ENCODE results near the gene PLS3. TPM values are rescaled to one million over a fixed set of nuclear protein-coding genes. Genes with fewer than 3 reads are reported as not detected.

Gene PLS3
- polyA plus RNA-seq, 1 experiment: 354 TPM

DNA sequence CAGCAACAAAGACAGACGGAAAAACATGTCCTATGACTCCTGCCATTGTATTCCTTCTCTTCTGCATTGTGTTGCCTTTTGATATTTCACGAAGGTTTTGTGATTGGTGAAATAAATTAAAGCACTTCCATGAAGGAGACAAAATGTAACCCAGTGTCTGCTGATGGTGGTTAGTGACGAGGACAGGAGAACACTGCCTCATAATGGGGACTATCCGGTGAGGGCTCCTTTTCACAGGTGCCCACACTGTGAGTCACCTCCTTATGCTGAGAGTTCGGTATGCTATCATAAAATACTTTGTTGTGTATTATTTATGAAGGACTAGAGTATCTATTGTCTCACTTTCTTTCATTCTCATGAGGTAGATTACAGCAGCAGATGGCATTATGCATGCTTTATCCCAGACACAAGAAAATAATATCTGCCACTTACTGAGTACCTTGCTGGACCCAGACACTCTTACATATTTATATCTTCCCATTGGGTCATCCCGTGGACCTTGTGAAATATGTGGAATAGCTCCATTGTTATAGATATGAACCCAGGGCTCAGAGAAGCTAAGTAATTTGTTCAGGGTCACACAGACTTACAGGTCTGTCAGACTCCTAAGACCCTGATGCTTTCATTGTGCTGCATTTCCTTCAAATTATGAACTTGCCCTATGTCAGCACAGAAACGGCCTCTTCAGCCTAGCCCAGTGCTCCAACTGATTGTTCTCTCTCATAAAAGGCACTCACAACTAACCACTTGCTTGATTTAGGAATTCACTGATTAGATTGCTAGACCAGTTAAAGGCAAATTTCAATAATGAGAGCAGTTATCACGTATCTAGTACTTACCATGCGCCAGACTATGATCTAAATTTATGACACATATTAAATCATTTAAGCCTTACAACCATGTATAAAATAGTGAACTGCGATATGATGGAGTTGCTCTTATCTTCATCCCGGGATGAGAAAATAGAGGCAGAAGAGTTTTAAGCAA lies 31.2 kb downstream of the PLS3 start:
- Histone ChIP-seq H3K27me3 (ENCODE audit: control insufficient read depth, insufficient read depth, low read length) (no peaks in the 10 kb centered on the region), H3K27ac (ENCODE audit: low read depth, low read length) (no peak overlapping the region), H3K9me3 (ENCODE audit: control insufficient read depth, insufficient read depth, low read length) (no peaks in the 10 kb centered on the region), H3K4me3 (ENCODE audit: low read depth, low read length) (no peak overlapping the region)
- DNase-seq (ENCODE audit: low read depth, low spot score): no peak
- CTCF ChIA-PET: interaction anchor here (0.9 to 1.0 kb wide), 2 partner anchors 8 to 51 kb away, joined by 3 to 7 read pairs; no protein-coding TSS in a partner anchor
- TF ChIP-seq, protein P1, sequence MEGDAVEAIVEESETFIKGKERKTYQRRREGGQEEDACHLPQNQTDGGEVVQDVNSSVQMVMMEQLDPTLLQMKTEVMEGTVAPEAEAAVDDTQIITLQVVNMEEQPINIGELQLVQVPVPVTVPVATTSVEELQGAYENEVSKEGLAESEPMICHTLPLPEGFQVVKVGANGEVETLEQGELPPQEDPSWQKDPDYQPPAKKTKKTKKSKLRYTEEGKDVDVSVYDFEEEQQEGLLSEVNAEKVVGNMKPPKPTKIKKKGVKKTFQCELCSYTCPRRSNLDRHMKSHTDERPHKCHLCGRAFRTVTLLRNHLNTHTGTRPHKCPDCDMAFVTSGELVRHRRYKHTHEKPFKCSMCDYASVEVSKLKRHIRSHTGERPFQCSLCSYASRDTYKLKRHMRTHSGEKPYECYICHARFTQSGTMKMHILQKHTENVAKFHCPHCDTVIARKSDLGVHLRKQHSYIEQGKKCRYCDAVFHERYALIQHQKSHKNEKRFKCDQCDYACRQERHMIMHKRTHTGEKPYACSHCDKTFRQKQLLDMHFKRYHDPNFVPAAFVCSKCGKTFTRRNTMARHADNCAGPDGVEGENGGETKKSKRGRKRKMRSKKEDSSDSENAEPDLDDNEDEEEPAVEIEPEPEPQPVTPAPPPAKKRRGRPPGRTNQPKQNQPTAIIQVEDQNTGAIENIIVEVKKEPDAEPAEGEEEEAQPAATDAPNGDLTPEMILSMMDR (IDR thresholded peaks at IDR 0.05; ENCODE audit: low read depth, low read length): no peak
- POLR2A ChIA-PET: interaction anchor here (0.5 to 1.5 kb wide), 4 partner anchors 22 to 73 kb away, joined by 3 to 4 read pairs (median 3); no protein-coding TSS in a partner anchor

GRCh38 chrX:115592997-115593734 lies 32.2 kb downstream of the PLS3 start:
- Histone ChIP-seq H3K4me3 (ENCODE audit: low read depth, low read length) (peak overlapping the region; percentile 48), H3K27me3 (ENCODE audit: control insufficient read depth, insufficient read depth, low read length) (no peaks in the 10 kb centered on the region), H3K9me3 (ENCODE audit: control insufficient read depth, insufficient read depth, low read length) (no peaks in the 10 kb centered on the region), H3K27ac (ENCODE audit: low read depth, low read length) (no peak overlapping the region)
- no peak for DNase-seq (ENCODE audit: low read depth, low spot score)
- TF ChIP-seq, protein P1 (IDR thresholded peaks at IDR 0.05; ENCODE audit: low read depth, low read length): no peak
- ChIA-PET CTCF (interaction anchor here (0.9 to 1.0 kb wide), 2 partner anchors 9 to 50 kb away, joined by 3 to 7 read pairs; no protein-coding TSS in a partner anchor), POLR2A (interaction anchor here (0.5 to 1.5 kb wide), 4 partner anchors 23 to 72 kb away, joined by 3 to 4 read pairs (median 3); no protein-coding TSS in a partner anchor)

GRCh38 chrX:115595049-115595448 lies 34.1 kb downstream of the PLS3 start:
- CTCF ChIA-PET: interaction anchor here (1.6 kb wide), 1 partner anchor 12 kb away, joined by 4 read pairs; no protein-coding TSS in a partner anchor
- DNase-seq (ENCODE audit: low read depth, low spot score): no peak
- H3K27ac ChIP-seq (ENCODE audit: low read depth, low read length): no peak overlapping the region
- TF ChIP-seq, protein P1 (IDR thresholded peaks at IDR 0.05; ENCODE audit: low read depth, low read length): no peak
- no peaks in the 10 kb centered on the region for H3K27me3 ChIP-seq (ENCODE audit: control insufficient read depth, insufficient read depth, low read length)
- H3K4me3 ChIP-seq (ENCODE audit: low read depth, low read length): peak overlapping the region; percentile 48
- H3K9me3 ChIP-seq (ENCODE audit: control insufficient read depth, insufficient read depth, low read length): no peaks in the 10 kb centered on the region
- POLR2A ChIA-PET: interaction anchor here (0.5 kb wide), 1 partner anchor 20 kb away, joined by 6 read pairs; no protein-coding TSS in a partner anchor

DNA sequence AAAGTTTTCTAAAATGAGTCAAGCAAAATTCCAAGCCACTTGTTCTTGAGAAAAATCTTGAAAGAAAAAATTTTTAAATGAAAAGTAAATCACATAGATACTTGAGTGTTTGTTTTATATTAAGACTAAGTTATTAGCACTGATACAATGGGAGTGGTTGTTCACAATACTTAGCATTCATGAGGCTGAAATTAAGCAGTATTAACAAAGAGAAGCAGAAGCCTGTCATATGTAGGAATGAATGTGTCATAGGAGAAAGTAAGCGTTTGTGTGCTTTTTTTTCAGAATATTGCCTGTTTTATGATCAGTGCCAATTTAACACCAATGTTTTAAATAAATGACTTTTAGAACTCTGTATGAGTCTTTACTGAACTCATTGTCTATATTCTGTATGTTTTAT lies 37.6 kb downstream of the PLS3 start:
- ChIA-PET POLR2A (no interaction called here), CTCF (no interaction called here)
- Histone ChIP-seq H3K9me3 (ENCODE audit: control insufficient read depth, insufficient read depth, low read length) (no peaks in the 10 kb centered on the region), H3K27me3 (ENCODE audit: control insufficient read depth, insufficient read depth, low read length) (no peaks in the 10 kb centered on the region), H3K4me3 (ENCODE audit: low read depth, low read length) (no peak overlapping the region), H3K27ac (ENCODE audit: low read depth, low read length) (no peak overlapping the region)
- TF ChIP-seq, protein P1 (IDR thresholded peaks at IDR 0.05; ENCODE audit: low read depth, low read length): no peak
- DNase-seq (ENCODE audit: low read depth, low spot score): no peak

Data from AG04450 (cell line).